Body of pancreas (tissue), 4 donors: ENCODE data around the gene SMIM9. TPM values are rescaled to one million over a fixed set of nuclear protein-coding genes. Genes with fewer than 3 reads are reported as not detected.

Experiments
- ATAC-seq: fragments of 150-250 bp; one replicate; pipeline ENCODE4 v1.9.1; 2016
- DNase-seq, 4 donors: peaks; one replicate each; pipeline ENCODE4 v3.0.0-alpha.2; 2019
- H3K27ac ChIP-seq, 4 donors: fragments of 200-600 bp; sonication (generic); 1 replicate in 3 of 4; 2 replicates in 1 of 4; pipeline versions ENCODE4 v1.5.1 to v1.6.1; 2016 to 2019; ENCODE audit warnings: mild to moderate bottlenecking in 1 of 4, mixed read lengths in 1 of 4, moderate library complexity in 1 of 4
- H3K27me3 ChIP-seq, 2 donors: fragments of 200-600 bp; sonication (generic); one replicate each; pipeline ENCODE4 v1.6.0; 2016; ENCODE audit warnings: mild to moderate bottlenecking in 1 of 2
- H3K36me3 ChIP-seq, 2 donors: fragments of 200-600 bp; sonication (generic); replicated peaks in 1 of 2; 2 replicates each; pipeline ENCODE4 v1.5.1; 2016; ENCODE audit warnings: low read depth in 2 of 2; ENCODE audit not compliant: insufficient read depth in 1 of 2
- H3K4me1 ChIP-seq: fragments of 200-600 bp; sonication (generic); one replicate; pipeline ENCODE4 v1.6.0; 2016
- H3K4me3 ChIP-seq, 2 donors: fragments of 200-600 bp; sonication (generic); 1 replicate in 1 of 2; 2 replicates in 1 of 2; pipeline ENCODE4 v1.5.1; 2016 to 2019
- H3K9me3 ChIP-seq, 3 donors: fragments of 200-600 bp; sonication (generic); 1 replicate in 2 of 3; 2 replicates in 1 of 3; pipeline ENCODE4 v1.5.1; 2016
- CTCF ChIP-seq, 7 experiments: fragments of 450-650 bp in 4 of 7; fragments of 200-600 bp in 3 of 7; sonication (generic) in 3 of 7; IDR thresholded peaks; one replicate each; pipeline ENCODE4 v1.5.1; 2016 to 2019; ENCODE audit warnings: antibody characterized with exemption in 7 of 7
- POLR2A ChIP-seq, 3 donors: fragments of 450-650 bp; IDR thresholded peaks; one replicate each; pipeline ENCODE4 v1.6.1; 2016; ENCODE audit warnings: antibody characterized with exemption in 3 of 3, mild to moderate bottlenecking in 2 of 3
- WGBS, 2 donors: methylation state at CpG; one replicate each; pipeline ENCODE4 v1.1.5; 2017; 5-methylcytosine and 5-hydroxymethylcytosine counted together
- intact Hi-C: fragments of 100-400 bp; cut with DNase I; formaldehyde crosslinking; loops from one replicate; pipeline ENCODE4 v1.15.1; 2023
- total RNA-seq, 2 donors: library from RNA; depleted of rRNA; stranded (reverse); fragments of >200 nt; gene quantifications; one replicate each; pipeline ENCODE4 v1.1.0, GENCODE V29; 2016

Gene SMIM9
- total RNA-seq, 2 donors from 2014 or later, result not detected

DNA sequence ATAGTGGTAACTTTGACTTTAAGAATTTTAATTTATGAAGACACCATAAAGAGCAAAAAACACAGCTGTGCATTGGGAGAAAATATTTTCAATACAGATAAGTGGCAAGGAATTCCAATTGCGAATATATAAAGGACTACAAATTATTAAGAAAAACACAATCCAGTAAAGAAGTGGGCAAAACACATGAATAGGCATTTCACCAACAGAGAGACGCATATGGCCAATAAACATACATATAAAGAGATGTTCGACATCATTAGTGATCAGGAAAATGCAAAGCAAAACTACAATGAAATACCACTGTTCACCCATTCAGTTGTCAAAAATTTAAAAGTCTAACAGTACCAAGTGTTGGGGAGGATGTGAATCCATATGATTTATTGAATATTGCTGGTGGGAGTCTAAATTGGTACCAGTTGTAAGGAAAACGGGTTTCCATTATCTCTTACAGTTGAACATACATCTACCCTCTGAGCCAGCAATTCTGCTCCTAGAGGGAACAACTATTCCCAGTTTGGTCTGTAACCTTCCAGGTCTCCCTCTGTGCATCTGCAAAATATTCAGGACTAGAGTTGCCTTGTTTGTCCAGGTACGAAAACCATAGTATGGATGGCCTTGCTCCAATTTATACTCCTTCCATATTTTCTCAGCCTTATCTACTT is 27.5 kb downstream of the SMIM9 start:
- TF ChIP-seq CTCF (IDR thresholded peaks at IDR 0.05) (no peak), POLR2A (IDR thresholded peaks at IDR 0.05) (no peak)
- peaks cover 10% of the 10 kb centered on the region for H3K4me1 ChIP-seq
- no peak overlapping the region for H3K4me3 ChIP-seq
- WGBS, 2 donors, result 85 to 91% methylated on average over 5 of the region's 5 CpGs
- intact Hi-C loops, result no loop called here
- ATAC-seq (no peak), DNase-seq (no peak)
- no peaks in the 10 kb centered on the region for H3K36me3 ChIP-seq
- H3K9me3 ChIP-seq, result no peaks in the 10 kb centered on the region
- no peaks in the 10 kb centered on the region for H3K27me3 ChIP-seq
- H3K27ac ChIP-seq, result no peak overlapping the region

GRCh38 chrX:154805696-154806091 is 28.8 kb downstream of the SMIM9 start:
- Histone ChIP-seq H3K4me3 (no peak overlapping the region), H3K27ac (peak overlapping the region in 3 of 4 donors; percentile 55 to 77 (median 70)), H3K36me3 (no peaks in the 10 kb centered on the region), H3K9me3 (no peaks in the 10 kb centered on the region), H3K4me1 (peaks cover 16% of the 10 kb centered on the region), H3K27me3 (no peaks in the 10 kb centered on the region)
- ATAC-seq (no peak), DNase-seq (no peak)
- intact Hi-C loops, result no loop called here
- WGBS, 2 donors, result 3 to 4% methylated on average over 12 to 13 of the region's 13 CpGs
- no peak for TF ChIP-seq CTCF (IDR thresholded peaks at IDR 0.05)
- no peak for TF ChIP-seq POLR2A (IDR thresholded peaks at IDR 0.05)

DNA sequence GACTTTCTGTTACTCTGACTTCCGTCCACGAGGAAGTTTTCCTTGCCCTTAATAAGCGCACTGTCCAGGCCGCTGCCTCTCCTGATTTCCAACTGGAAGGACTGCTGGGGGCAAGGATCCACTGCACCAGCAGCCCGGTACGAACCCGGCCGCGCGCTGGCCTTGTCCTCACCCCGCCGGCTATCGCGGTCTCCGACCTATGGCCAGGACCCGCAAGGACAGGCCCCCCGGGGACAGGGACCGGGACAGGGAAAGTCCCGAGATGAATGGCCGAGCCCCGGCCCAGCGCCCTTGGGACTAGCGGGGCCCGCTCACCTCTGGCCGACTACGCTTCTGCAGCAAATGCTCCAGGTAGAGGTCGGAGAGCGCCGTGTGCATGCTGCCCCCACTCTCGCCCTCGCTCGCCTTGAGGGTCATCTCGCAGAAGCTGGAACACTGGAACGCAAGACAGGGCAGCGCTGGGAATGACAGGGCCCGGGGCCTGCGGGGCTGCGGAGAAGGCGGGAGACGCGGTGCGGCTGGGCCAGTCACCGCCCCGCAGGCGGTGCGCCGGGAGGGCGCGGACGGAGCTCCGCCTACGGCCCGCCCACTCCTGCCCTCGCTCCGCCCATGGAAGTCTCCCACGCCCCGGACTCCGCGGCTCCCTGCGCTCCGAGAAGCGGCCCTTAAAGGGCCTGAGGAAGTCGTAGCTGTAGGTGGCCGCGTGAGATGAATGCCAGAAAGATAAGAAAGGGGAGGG is 29.3 kb downstream of the SMIM9 start, which contains the start of gene MPP1:
Gene MPP1 (minus strand): TSS at position 529 of the 739 bp plus-strand sequence. CDS start 112 bp downstream, at position 417.
- peak; percentile 96 for ATAC-seq
- peak within 1 kb of the TSS; percentile 8 to 52 for H3K4me3 ChIP-seq
- peak; percentile 75 to 82 (median 77) for DNase-seq
- WGBS, 2 donors, result 0% methylated on average over 44 of the region's 65 CpGs; no CpG with 5 or more reads in 1 of the 2 donors
- H3K27ac ChIP-seq, result peak within 1 kb of the TSS in 3 of 4 donors; percentile 55 to 77 (median 70)
- H3K27me3 ChIP-seq, result no peaks in the 10 kb centered on the region
- TF ChIP-seq POLR2A (IDR thresholded peaks at IDR 0.05) (peak in 2 of 3 donors; percentile 34 to 51), CTCF (IDR thresholded peaks at IDR 0.05) (no peak)
- H3K9me3 ChIP-seq, result no peaks in the 10 kb centered on the region
- peaks cover 22% of the 10 kb centered on the region for H3K4me1 ChIP-seq
- no peaks in the 10 kb centered on the region for H3K36me3 ChIP-seq
- intact Hi-C loops, result no loop called here

DNA sequence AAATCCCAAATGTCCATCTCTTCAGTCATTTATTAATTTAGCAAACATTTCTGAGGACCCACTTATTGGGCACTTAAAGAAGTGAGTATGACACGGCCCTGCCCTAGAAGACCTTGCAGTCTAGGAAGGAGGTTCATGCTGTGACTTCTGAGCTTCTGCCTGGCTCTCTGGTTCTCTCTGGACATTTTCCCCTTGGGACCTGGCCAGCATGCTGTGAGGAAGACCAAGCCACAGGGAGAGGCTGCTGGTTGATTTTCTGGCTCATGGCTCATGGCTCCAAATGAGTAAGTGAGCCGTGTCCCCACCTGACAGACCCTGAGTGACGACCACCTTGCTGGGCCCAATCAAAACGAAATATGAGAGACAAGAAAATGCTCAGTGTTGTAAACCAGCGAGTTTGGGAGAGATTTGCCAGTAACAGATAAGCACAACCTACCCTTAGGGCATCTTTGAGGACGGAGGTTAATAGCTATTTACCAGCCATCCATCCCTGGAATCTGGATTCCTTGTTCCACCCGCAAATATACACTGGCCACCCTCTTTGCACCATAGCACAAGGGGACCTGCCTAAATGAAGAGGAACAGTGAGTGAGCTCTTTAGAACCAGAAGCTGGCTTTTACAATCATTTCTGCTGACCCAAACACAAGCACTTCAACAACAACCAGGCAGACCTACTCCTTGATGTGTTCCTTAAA is 30.1 kb downstream of the SMIM9 start:
- no peak for TF ChIP-seq CTCF (IDR thresholded peaks at IDR 0.05)
- TF ChIP-seq POLR2A (IDR thresholded peaks at IDR 0.05), result no peak
- no peaks in the 10 kb centered on the region for H3K9me3 ChIP-seq
- no peaks in the 10 kb centered on the region for H3K36me3 ChIP-seq
- ATAC-seq (no peak), DNase-seq (no peak)
- H3K4me1 ChIP-seq, result peaks cover 29% of the 10 kb centered on the region
- 15% methylated on average over 5 to 7 of the region's 7 CpGs for WGBS, 2 donors
- H3K27me3 ChIP-seq, result no peaks in the 10 kb centered on the region
- intact Hi-C loops, result no loop called here
- H3K4me3 ChIP-seq, result peak overlapping the region; percentile 8 to 52
- peak overlapping the region in 3 of 4 donors; percentile 14 to 77 (median 70) for H3K27ac ChIP-seq
